ENCODE measurements around the gene HEXIM1.

The HEXIM1 gene

GRCh38 chr17:45190503-45191255 lies 42.4 kb downstream of the HEXIM1 start:
- no peak for TF ChIP-seq CTCF (IDR thresholded peaks at IDR 0.05; ENCODE audit: low read depth, low read length, missing control alignments)
- no peak for DNase-seq (ENCODE audit: extremely low read depth, low read depth)

GRCh38 chr17:45195424-45195823 lies 47.1 kb downstream of the HEXIM1 start:
- H3K4me3 ChIP-seq (replicated peaks; ENCODE audit: low read depth, low read length) = no peak overlapping the region
- no peak for TF ChIP-seq CTCF (IDR thresholded peaks at IDR 0.05; ENCODE audit: low read depth, low read length, missing control alignments)
- DNase-seq (ENCODE audit: extremely low read depth, low read depth) = no peak

More at GRCh38 chr17:45190503-45191255, 42.4 kb downstream of the HEXIM1 start:
- H3K4me3 ChIP-seq (replicated peaks; ENCODE audit: low read depth, low read length) = no peak overlapping the region

- TF ChIP-seq CTCF (IDR thresholded peaks at IDR 0.05; ENCODE audit: low read depth, low read length, missing control alignments) = no peak
- DNase-seq (ENCODE audit: extremely low read depth, low read depth) = no peak
- H3K4me3 ChIP-seq (replicated peaks; ENCODE audit: low read depth, low read length) = no peak overlapping the region
Measured at GRCh38 chr17:45197108-45197507, 48.8 kb downstream of the HEXIM1 start.

- H3K4me3 ChIP-seq (replicated peaks; ENCODE audit: low read depth, low read length) = no peak overlapping the region
- TF ChIP-seq CTCF (IDR thresholded peaks at IDR 0.05; ENCODE audit: low read depth, low read length, missing control alignments) = peak; percentile 99
- peak; percentile 61 for DNase-seq (ENCODE audit: extremely low read depth, low read depth)
Measured at GRCh38 chr17:45197555-45198334, 49.5 kb downstream of the HEXIM1 start.

- DNase-seq (ENCODE audit: extremely low read depth, low read depth) = no peak
- no peak for TF ChIP-seq CTCF (IDR thresholded peaks at IDR 0.05; ENCODE audit: low read depth, low read length, missing control alignments)
- H3K4me3 ChIP-seq (replicated peaks; ENCODE audit: low read depth, low read length) = no peak overlapping the region
Measured at GRCh38 chr17:45200701-45201100, 52.4 kb downstream of the HEXIM1 start.

GRCh38 chr17:45201457-45201856 lies 53.2 kb downstream of the HEXIM1 start:
- no peak for TF ChIP-seq CTCF (IDR thresholded peaks at IDR 0.05; ENCODE audit: low read depth, low read length, missing control alignments)
- no peak for DNase-seq (ENCODE audit: extremely low read depth, low read depth)
- no peak overlapping the region for H3K4me3 ChIP-seq (replicated peaks; ENCODE audit: low read depth, low read length)

Measured in HFF-Myc (cell line).